K562 (cell line): Measurements from ENCODE around the gene LYZL4. TPM values are rescaled to one million over a fixed set of nuclear protein-coding genes. Genes with fewer than 3 reads are reported as not detected.

Source experiments
- ATAC-seq: fragments of 200-7000 bp; cut with Tn5 transposase; 3 replicates; pipeline ENCODE4 v1.9.1; 2020; ENCODE audit warnings: moderate library complexity
- BruUV-seq: library from RNA; stranded (reverse); fragments of 400-500 nt; replicated peaks from 2 replicates; lab custom pipeline; 2021; lab: Mats Ljungman, UMichigan
- CTCF ChIA-PET: fragments of 300-600 bp; formaldehyde crosslinking; extraction: SDS; loops from one replicate; lab custom pipeline; 2021; ENCODE audit warnings: low intra/inter-chr PET ratio; lab: Yijun Ruan, JAX
- POLR2A ChIA-PET: fragments of 300-600, 350-650 bp; sonication (Branson Sonifier 250); formaldehyde crosslinking; extraction: SDS; loops from one replicate; lab custom pipeline; 2021; ENCODE audit warnings: antibody characterized with exemption, inconsistent platforms; lab: Yijun Ruan, JAX
- DNase-seq, 4 experiments: peaks; one replicate each; pipeline versions ENCODE4 v3.0.0 to v3.0.0-alpha.2; 2011 to 2018; ENCODE audit warnings: low spot score in 3 of 4, mixed read lengths in 3 of 4; ENCODE audit errors: extremely low read depth in 1 of 4
- FAIRE-seq: peaks from 2 replicates; lab custom pipeline; 2011; peaks lifted over from hg19 to GRCh38; lab: Jason Lieb, UNC
- H2AFZ ChIP-seq: 2 replicates; pipeline ENCODE4 v1.6.0; 2011; ENCODE audit warnings: low read depth, low read length, control low read depth, inconsistent platforms
- H3K27ac ChIP-seq: fragments of 200-600 bp; 3 replicates; pipeline ENCODE4 v1.8.0; 2011; ENCODE audit warnings: low read depth, mild to moderate bottlenecking, control low read depth, inconsistent platforms, low read length, moderate library complexity, mixed read lengths; ENCODE audit errors: extremely low read depth
- H3K27me3 ChIP-seq, 2 experiments: fragments of 300-600 bp in 1 of 2; 2 replicates in 1 of 2; 3 replicates in 1 of 2; pipeline versions ENCODE4 v1.6.0 to v1.8.0; 2011; ENCODE audit warnings: inconsistent platforms in 2 of 2, low read length in 2 of 2, mild to moderate bottlenecking in 1 of 2, mixed read lengths in 1 of 2, moderate library complexity in 1 of 2; ENCODE audit not compliant: control insufficient read depth in 2 of 2, insufficient read depth in 2 of 2
- H3K36me3 ChIP-seq: fragments of 300-600 bp; 3 replicates; pipeline ENCODE4 v1.8.0; 2011; ENCODE audit warnings: mild to moderate bottlenecking, low read length, inconsistent platforms; ENCODE audit not compliant: control insufficient read depth, insufficient read depth
- H3K4me1 ChIP-seq, 2 experiments: fragments of 200-600 bp in 1 of 2; replicated peaks in 1 of 2; 2 replicates in 1 of 2; 3 replicates in 1 of 2; pipeline versions ENCODE4 v1.5.1 to v1.8.0; 2011; ENCODE audit warnings: inconsistent platforms in 2 of 2, low read length in 2 of 2, mild to moderate bottlenecking in 1 of 2, mixed read lengths in 1 of 2, moderate library complexity in 1 of 2; ENCODE audit not compliant: control insufficient read depth in 2 of 2, insufficient read depth in 2 of 2
- H3K4me2 ChIP-seq: 2 replicates; pipeline ENCODE4 v1.6.1; 2011; ENCODE audit warnings: low read length, control low read depth, inconsistent platforms, mixed read lengths; ENCODE audit not compliant: insufficient read depth
- H3K4me3 ChIP-seq: fragments of 200-600 bp; sonication (generic), shearing (Covaris generic); 2 replicates; pipeline ENCODE4 v1.5.1; 2016; ENCODE audit warnings: control low read depth, inconsistent platforms
- H3K79me2 ChIP-seq: fragments of 200-600 bp; 3 replicates; pipeline ENCODE4 v1.8.0; 2011; ENCODE audit warnings: low read length, inconsistent platforms; ENCODE audit not compliant: control insufficient read depth, insufficient read depth
- H3K9ac ChIP-seq, 2 experiments: 2 replicates each; pipeline versions ENCODE4 v1.6.0 to v1.6.1; 2011; ENCODE audit warnings: low read depth in 2 of 2, low read length in 2 of 2, control low read depth in 1 of 2, inconsistent platforms in 1 of 2, mild to moderate bottlenecking in 1 of 2, mixed read lengths in 1 of 2; ENCODE audit not compliant: insufficient read depth in 1 of 2
- H3K9me1 ChIP-seq: one replicate; pipeline ENCODE4 v1.6.0; 2011; ENCODE audit warnings: inconsistent platforms, mild to moderate bottlenecking, low read length, moderate library complexity; ENCODE audit not compliant: control insufficient read depth, insufficient read depth
- H3K9me3 ChIP-seq: replicated peaks from 2 replicates; pipeline ENCODE4 v1.5.1; 2011; ENCODE audit warnings: low read depth, low read length, inconsistent platforms; ENCODE audit not compliant: control insufficient read depth, insufficient read depth
- H4K20me1 ChIP-seq: replicated peaks from 2 replicates; pipeline ENCODE4 v1.6.1; 2011; ENCODE audit warnings: low read length, inconsistent platforms, mixed read lengths; ENCODE audit not compliant: control insufficient read depth, insufficient read depth
- CBX1 ChIP-seq: sonication (generic); IDR thresholded peaks from 2 replicates; pipeline ENCODE4 v1.6.1; 2016; ENCODE audit warnings: antibody characterized with exemption, low read depth, mild to moderate bottlenecking
- CHD4 ChIP-seq: fragments of 200-600 bp; sonication (generic); IDR thresholded peaks from 3 replicates; pipeline ENCODE4 v1.6.1; 2012; ENCODE audit warnings: low read depth, mild to moderate bottlenecking, mixed read lengths, low read length, inconsistent platforms; ENCODE audit not compliant: insufficient read depth, insufficient replicate concordance, poor library complexity, severe bottlenecking
- ERF ChIP-seq: fragments of 450-650 bp; formaldehyde crosslinking; IDR thresholded peaks from 2 replicates; pipeline ENCODE4 v1.4.0; 2020; ENCODE audit warnings: mild to moderate bottlenecking, mixed read lengths
- EWSR1 ChIP-seq: fragments of 450-650 bp; IDR thresholded peaks from 2 replicates; pipeline ENCODE4 v1.6.1; 2018; ENCODE audit warnings: borderline replicate concordance, mild to moderate bottlenecking, low read depth, moderate library complexity; ENCODE audit not compliant: partially characterized antibody
- L3MBTL2 ChIP-seq: fragments of 450-650 bp; IDR thresholded peaks from 2 replicates; pipeline ENCODE4 v1.6.1; 2016; ENCODE audit warnings: mild to moderate bottlenecking, moderate library complexity
- NCOA6 ChIP-seq: fragments of 450-650 bp; IDR thresholded peaks from 2 replicates; pipeline ENCODE4 v1.6.1; 2017; ENCODE audit warnings: mild to moderate bottlenecking
- NFE2 ChIP-seq: IDR thresholded peaks from 2 replicates; pipeline ENCODE4 v1.6.1; 2014; ENCODE audit warnings: antibody characterized with exemption, low read depth
- PTTG1 ChIP-seq: fragments of 450-650 bp; IDR thresholded peaks from 2 replicates; pipeline ENCODE4 v1.6.1; 2016; ENCODE audit warnings: low read depth, mild to moderate bottlenecking, missing genetic modification characterization, missing compliant biosample characterization
- YY1 ChIP-seq, 3 experiments: IDR thresholded peaks; 2 replicates each; pipeline ENCODE4 v1.6.1; 2011; ENCODE audit warnings: low read length in 2 of 3, mild to moderate bottlenecking in 2 of 3, moderate library complexity in 2 of 3, borderline replicate concordance in 1 of 3, control low read depth in 1 of 3, low read depth in 1 of 3; ENCODE audit not compliant: insufficient read depth in 3 of 3, insufficient replicate concordance in 2 of 3, control insufficient read depth in 1 of 3, insufficient read length in 1 of 3; ENCODE audit errors: extremely low read depth in 1 of 3
- ZBTB2 ChIP-seq: fragments of 450-650 bp; IDR thresholded peaks from 2 replicates; pipeline ENCODE4 v1.6.1; 2016; ENCODE audit warnings: antibody characterized with exemption
- ZNF41 ChIP-seq: fragments of 250-450 bp; sonication (Bioruptor Pico); conservative IDR thresholded peaks from 2 replicates; pipeline ENCODE4 v1.4.0; 2020; ENCODE audit warnings: mild to moderate bottlenecking
- ZNF75A ChIP-seq: fragments of 450-650 bp; formaldehyde crosslinking; IDR thresholded peaks from 2 replicates; pipeline ENCODE4 v1.4.0; 2020; ENCODE audit warnings: mild to moderate bottlenecking
- WGBS: fragments of 100-300 bp; shearing (Covaris generic); methylation state at CpG from one replicate; pipeline ENCODE4 v1.1.6; 2016; ENCODE audit warnings: low coverage, mixed read lengths; ENCODE audit not compliant: insufficient coverage; ENCODE audit errors: missing lambda C conversion rate; 5-methylcytosine and 5-hydroxymethylcytosine counted together
- in situ Hi-C: fragments of 300-500 bp; cut with MboI; formaldehyde crosslinking; loops from 4 replicates; pipeline ENCODE4 v1.15.0; 2018; ENCODE audit warnings: inconsistent platforms, mixed read lengths
- intact Hi-C: fragments of 100-400 bp; cut with micrococcal nuclease; formaldehyde crosslinking; loops from 2 replicates; pipeline ENCODE4 v1.14.2; 2022
- polyA plus RNA-seq, 8 experiments: library from polyadenylated mRNA; depleted of rRNA in 4 of 8; stranded (reverse) in 5 of 8; unstranded in 3 of 8; fragments of >200 nt; fragmentation: Nextera tagmentation in 2 of 8; fragmentation: Illumina TruSeq in 1 of 8; extraction: Ambion mirVana in 2 of 8; extraction: Trizol in 1 of 8; gene quantifications; 2 replicates each; pipeline versions ENCODE4 v1.2.1 to v1.2.3, GENCODE V29; 2011 to 2014; ENCODE audit warnings: inconsistent platforms in 1 of 8, missing spikeins in 1 of 8
- total RNA-seq, 7 experiments: library from RNA; depleted of rRNA in 6 of 7; stranded (reverse); fragments of >200 nt in 6 of 7; fragmentation: Illumina TruSeq in 2 of 7; extraction: Trizol in 2 of 7; gene quantifications; 2 replicates each; pipeline versions ENCODE4 v1.2.1 to v1.2.3, GENCODE V29; 2011 to 2021; ENCODE audit warnings: low replicate concordance in 1 of 7
- TF ChIP-seq, protein P1 (sequence below), 3 experiments: fragments of 200-800 bp in 1 of 3; sonication (Bioruptor generic) in 1 of 3; sonication (generic) in 1 of 3; formaldehyde crosslinking in 1 of 3; IDR thresholded peaks; 2 replicates each; pipeline versions ENCODE4 v1.6.1 to v1.8.0; 2016 to 2022; ENCODE audit warnings: mild to moderate bottlenecking in 2 of 3, missing compliant biosample characterization in 2 of 3, missing genetic modification characterization in 2 of 3, missing genetic modification reagents in 1 of 3

The LYZL4 gene
- total and polyA plus RNA-seq, 9 of the 15 experiments (the other 6 are each of a cell fraction or from before 2014, with no cell fraction given), result not detected

DNA sequence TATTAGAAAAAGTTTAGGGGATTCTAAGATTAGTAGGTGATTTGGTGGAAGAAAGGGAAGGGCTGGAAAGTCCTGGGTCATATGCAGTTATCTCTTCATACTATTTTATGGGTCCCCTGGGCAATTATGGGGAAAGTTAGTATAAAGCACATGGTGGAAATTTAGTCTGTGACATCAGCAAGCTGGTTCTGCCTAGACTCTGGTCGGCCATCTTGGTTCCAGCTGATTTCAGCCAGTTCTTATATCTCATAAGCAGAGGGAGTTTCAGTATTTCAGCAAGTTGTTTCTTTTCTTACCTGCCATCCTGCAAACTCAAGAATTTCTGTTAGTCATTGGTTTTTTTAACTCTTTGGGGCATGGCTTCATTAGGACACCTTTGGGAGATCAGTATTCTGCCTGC is 1.0 kb upstream of the LYZL4 start:
- ATAC-seq, result no peak
- no peak for DNase-seq
- TF ChIP-seq NFE2, result no peak
- peak in 1 of 3 experiments; percentile 59 for TF ChIP-seq YY1 (IDR thresholded peaks at IDR 0.05; ENCODE audit: borderline replicate concordance in 1 of 3, control insufficient read depth in 1 of 3, extremely low read depth in 1 of 3, insufficient read depth in 3 of 3, insufficient read length in 1 of 3, insufficient replicate concordance in 2 of 3, low read depth in 1 of 3, low read length in 2 of 3)
- Histone ChIP-seq H3K27me3 (peaks cover 7 to 24% of the 10 kb centered on the region in 2 experiments; a peak in 2 of 5 replicates), H3K4me2 (no peak overlapping the region), H3K9me1 (no peaks in the 10 kb centered on the region), H3K4me1 (no peaks in the 10 kb centered on the region), H3K4me3 (no peak overlapping the region), H3K79me2 (no peaks in the 10 kb centered on the region), H3K9ac (no peak overlapping the region), H4K20me1 (no peaks in the 10 kb centered on the region), H3K27ac (no peak overlapping the region), H3K9me3 (no peaks in the 10 kb centered on the region), H2AFZ (no peak overlapping the region), H3K36me3 (no peaks in the 10 kb centered on the region)
- BruUV-seq, result no TSS peak
- in situ Hi-C loops, result no loop called here
- POLR2A ChIA-PET, result no interaction called here
- FAIRE-seq, result no peak
- CTCF ChIA-PET, result no interaction called here
- intact Hi-C loops, result no loop called here
- 0% methylated on average over 1 of the region's 1 CpG for WGBS

GRCh38 chr3:42408156-42408555 is 2.3 kb downstream of the LYZL4 start:
- ChIA-PET CTCF (no interaction called here), POLR2A (no interaction called here)
- no peaks in the 10 kb centered on the region for H3K9me1 ChIP-seq
- WGBS, result 0% methylated on average over 2 of the region's 2 CpGs
- peaks cover 0 to 29% of the 10 kb centered on the region in 2 experiments; a peak in 3 of 5 replicates for H3K27me3 ChIP-seq
- no peak overlapping the region for H2AFZ ChIP-seq
- H3K36me3 ChIP-seq, result no peaks in the 10 kb centered on the region
- H3K9me3 ChIP-seq, result no peaks in the 10 kb centered on the region
- no peak for ATAC-seq
- no peak overlapping the region for H3K27ac ChIP-seq
- no TSS peak for BruUV-seq
- no peak overlapping the region for H3K9ac ChIP-seq
- DNase-seq, result no peak
- no peaks in the 10 kb centered on the region for H3K4me1 ChIP-seq
- no peaks in the 10 kb centered on the region for H3K79me2 ChIP-seq
- no peaks in the 10 kb centered on the region for H4K20me1 ChIP-seq
- in situ Hi-C loops, result no loop called here
- no peak overlapping the region for H3K4me2 ChIP-seq
- intact Hi-C loops, result no loop called here
- H3K4me3 ChIP-seq, result no peak overlapping the region
- FAIRE-seq, result no peak
- TF ChIP-seq NCOA6 (no peak), ZNF75A (no peak), EWSR1 (no peak), L3MBTL2 (no peak), CHD4 (no peak), CBX1 (no peak), ERF (CRISPR knock-in tag) (no peak), ZNF41 (CRISPR knock-in tag) (no peak), PTTG1 (tag) (no peak), ZBTB2 (no peak)
- TF ChIP-seq, protein P1, sequence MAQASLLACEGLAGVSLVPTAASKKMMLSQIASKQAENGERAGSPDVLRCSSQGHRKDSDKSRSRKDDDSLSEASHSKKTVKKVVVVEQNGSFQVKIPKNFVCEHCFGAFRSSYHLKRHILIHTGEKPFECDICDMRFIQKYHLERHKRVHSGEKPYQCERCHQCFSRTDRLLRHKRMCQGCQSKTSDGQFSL (CRISPR knock-in tag; IDR thresholded peaks at IDR 0.05), result no peak
- TF ChIP-seq, protein P1 (tag; IDR thresholded peaks at IDR 0.05), result no peak
